A549 treated with ZK216348 at 1 μM for 4 hours (cell line): ENCODE measurements around the gene PRKCZ. TPM values are rescaled to one million over a fixed set of nuclear protein-coding genes. Genes with fewer than 3 reads are reported as not detected.

Experiments used
- total RNA-seq: library from RNA; stranded (reverse); fragments of 200-300 nt; extraction: Qiagen RNA extraction; gene quantifications from 5 replicates; pipeline ENCODE4 v1.2.3, GENCODE V29; 2022; ENCODE audit warnings: low read depth

PRKCZ gene
- 7.0 to 11.7 TPM (median 10.3 TPM) in 5 replicates for total RNA-seq

GRCh38 chr1:2049718-2050431 is at the start of gene PRKCZ:
TSS of gene PRKCZ (plus strand) at chr1:2050411. CDS start at chr1:2050631, 220 bp downstream.

GRCh38 chr1:2003541-2004131 is 46.6 kb upstream of the PRKCZ start, which contains the start of gene CFAP74:
TSS of gene CFAP74 (minus strand) at chr1:2003786. CDS start at chr1:1990956, 12,830 bp downstream.

GRCh38 chr1:2019172-2019543 is 31.1 kb upstream of the PRKCZ start, which contains the start of gene GABRD:
TSS of gene GABRD (plus strand) at chr1:2019345. CDS start at chr1:2019424, 79 bp downstream.

GRCh38 chr1:2194319-2194897 is 144.2 kb downstream of the PRKCZ start, which contains the start of gene FAAP20:
TSS of gene FAAP20 (minus strand) at chr1:2194772. CDS start at chr1:2194749, 23 bp downstream.

GRCh38 chr1:2228157-2228594 is 178.0 kb downstream of the PRKCZ start, which contains the start of gene SKI:
TSS of gene SKI (plus strand) at chr1:2228319. CDS start at chr1:2228767, 448 bp downstream.

Other genes with a start within 250 kb of the PRKCZ start
- 175 to 218 TPM (median 209 TPM) in 5 replicates for gene GNB1, start 159.3 kb upstream of the PRKCZ start, total RNA-seq
- 0.19 to 0.37 TPM (median 0.24 TPM) in 5 replicates for gene CALML6, start 135.2 kb upstream of the PRKCZ start, total RNA-seq
- 0.32 to 1.7 TPM (median 0.82 TPM) in 5 replicates for gene TMEM52, start 131.1 kb upstream of the PRKCZ start, total RNA-seq
- gene CFAP74, start 46.6 kb upstream of the PRKCZ start, total RNA-seq, result 0.02 to 0.07 TPM in 2 of 5 replicates, not detected in the others
- 0.19 to 0.83 TPM (median 0.41 TPM) in 5 replicates for gene GABRD, start 31.1 kb upstream of the PRKCZ start, total RNA-seq
- 27.3 to 65.5 TPM (median 52.8 TPM) in 5 replicates for gene FAAP20, start 144.4 kb downstream of the PRKCZ start, total RNA-seq
- gene SKI, start 177.9 kb downstream of the PRKCZ start, total RNA-seq, result 16.8 to 27.1 TPM (median 25.8 TPM) in 5 replicates